Suprapubic skin (tissue), 3 donors: ENCODE results near the gene ITM2B.

ENCODE experiments used
- CTCF ChIP-seq, 2 donors: fragments of 200-600 bp in 1 of 2; fragments of 450-650 bp in 1 of 2; sonication (generic) in 1 of 2; IDR thresholded peaks; one replicate each; pipeline ENCODE4 v1.5.1; 2016 to 2019; ENCODE audit warnings: antibody characterized with exemption in 2 of 2, mild to moderate bottlenecking in 1 of 2, moderate library complexity in 1 of 2
- POLR2AphosphoS5 ChIP-seq, 3 donors: sonication (generic); formaldehyde crosslinking; IDR thresholded peaks; one replicate each; pipeline ENCODE4 v1.6.1; 2017; ENCODE audit warnings: antibody characterized with exemption in 3 of 3

DNA sequence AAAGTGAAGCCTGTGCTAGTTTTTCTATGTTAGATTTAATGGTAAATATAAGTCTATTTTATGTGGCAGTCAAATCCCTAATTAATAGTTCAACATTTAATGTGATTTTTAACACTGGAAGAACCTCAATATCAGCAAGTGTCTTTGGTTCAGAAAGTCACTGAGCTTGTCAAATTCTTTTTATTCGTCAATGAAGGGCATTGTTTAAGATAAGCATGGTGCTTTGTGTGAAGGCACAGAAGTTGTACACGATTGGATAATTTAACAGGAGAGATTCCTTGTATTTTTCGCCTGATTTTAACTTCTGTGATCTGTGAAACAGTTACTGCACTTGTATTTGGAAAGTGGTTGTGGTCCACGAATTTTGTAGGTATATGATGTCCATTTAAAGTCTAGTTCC lies 40.3 kb downstream of the ITM2B start:
- no peak for TF ChIP-seq CTCF (IDR thresholded peaks at IDR 0.05)
- no peak for TF ChIP-seq POLR2AphosphoS5 (IDR thresholded peaks at IDR 0.05)
